Nephron (organoid): Measurements from ENCODE around the gene OTOA.
"Not testable (repeated sequence)": the region's sequence is repeated elsewhere in the genome, so short reads cannot be mapped to it uniquely, and the experiment has no call there.

Experiments
- H3K27ac Mint-ChIP-seq, 3 experiments: 2 replicates each; pipeline ENCODE4 v1.8.0; 2020; ENCODE audit warnings: mixed read lengths in 3 of 3, mild to moderate bottlenecking in 2 of 3, moderate library complexity in 1 of 3
- H3K27me3 Mint-ChIP-seq: 2 replicates; pipeline ENCODE4 v1.8.0; 2021; ENCODE audit warnings: low read depth, mild to moderate bottlenecking, moderate library complexity, mixed read lengths
- H3K36me3 Mint-ChIP-seq: 2 replicates; pipeline ENCODE4 v1.8.0; 2020; ENCODE audit warnings: low read depth, mixed read lengths
- H3K4me1 Mint-ChIP-seq: 2 replicates; pipeline ENCODE4 v1.8.0; 2020; ENCODE audit warnings: mixed read lengths
- H3K4me3 Mint-ChIP-seq, 3 experiments: 2 replicates each; pipeline ENCODE4 v1.8.0; 2020; ENCODE audit warnings: mild to moderate bottlenecking in 3 of 3, mixed read lengths in 3 of 3, moderate library complexity in 2 of 3
- H3K9me3 Mint-ChIP-seq: 2 replicates; pipeline ENCODE4 v1.8.0; 2020; ENCODE audit warnings: mixed read lengths
- CTCF ChIP-seq, 3 experiments: fragments of 200-600 bp; sonication (generic); IDR thresholded peaks; one replicate each; pipeline ENCODE4 v1.5.0; 2021; ENCODE audit warnings: antibody characterized with exemption in 3 of 3; ENCODE audit not compliant: unreplicated experiment in 3 of 3

OTOA gene

GRCh38 chr16:21717608-21718007 lies 53.8 kb downstream of the OTOA start:
- H3K4me1 Mint-ChIP-seq = peaks cover 5% of the 10 kb centered on the region
- H3K27me3 Mint-ChIP-seq = peaks cover 10% of the 10 kb centered on the region
- no peak overlapping the region for H3K4me3 Mint-ChIP-seq
- no peak for TF ChIP-seq CTCF (IDR thresholded peaks at IDR 0.05; ENCODE audit: unreplicated experiment in 3 of 3)
- H3K9me3 Mint-ChIP-seq = no peaks in the 10 kb centered on the region
- no peaks in the 10 kb centered on the region for H3K36me3 Mint-ChIP-seq
- H3K27ac Mint-ChIP-seq = no peak overlapping the region

DNA sequence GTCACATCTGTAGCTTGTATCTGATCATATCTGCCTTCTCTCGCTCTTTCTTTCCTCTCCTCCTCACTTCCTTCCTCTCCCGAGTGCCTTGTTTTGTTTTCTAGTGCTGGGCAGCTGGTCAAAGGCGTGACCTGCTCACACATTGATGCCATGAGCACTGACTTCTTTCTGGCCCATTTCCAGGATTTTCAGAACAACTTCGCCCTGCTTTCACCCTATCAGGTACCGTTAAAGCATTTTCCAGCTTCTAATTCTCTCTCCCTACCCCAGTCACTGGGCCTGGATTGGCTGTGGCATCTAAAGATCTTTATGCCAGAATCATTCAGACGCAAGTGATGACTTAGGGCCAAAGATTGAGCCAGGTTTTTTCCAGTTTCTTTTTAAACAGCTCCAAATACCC lies 55.5 kb downstream of the OTOA start:
- Mint-ChIP-seq H3K27me3 (peaks cover 10% of the 10 kb centered on the region), H3K4me3 (no peak overlapping the region), H3K27ac (no peak overlapping the region), H3K9me3 (no peaks in the 10 kb centered on the region), H3K36me3 (no peaks in the 10 kb centered on the region), H3K4me1 (peaks cover 5% of the 10 kb centered on the region)
- TF ChIP-seq CTCF (IDR thresholded peaks at IDR 0.05; ENCODE audit: unreplicated experiment in 3 of 3) = no peak

DNA sequence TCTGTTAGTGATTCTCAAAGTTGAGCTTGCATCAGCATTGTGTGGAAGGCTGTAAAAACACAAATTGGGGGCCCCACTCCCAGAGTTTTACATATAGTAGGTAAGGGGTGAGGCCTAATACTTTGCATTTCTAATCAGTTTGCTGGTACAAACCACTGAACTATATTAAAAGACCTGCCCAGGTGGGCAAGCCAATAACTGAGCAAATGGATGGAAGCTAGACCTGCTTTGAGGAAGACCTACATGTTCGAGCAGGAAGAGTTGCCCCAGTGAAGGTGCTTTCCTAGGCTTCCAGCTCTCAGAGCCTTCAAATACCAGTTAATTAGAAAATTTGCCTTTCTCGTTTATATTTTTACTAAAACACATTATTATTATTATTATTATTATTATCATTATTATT lies 56.8 kb downstream of the OTOA start:
- no peaks in the 10 kb centered on the region for H3K36me3 Mint-ChIP-seq
- H3K9me3 Mint-ChIP-seq = no peaks in the 10 kb centered on the region
- peaks cover 7% of the 10 kb centered on the region for H3K27me3 Mint-ChIP-seq
- no peak for TF ChIP-seq CTCF (IDR thresholded peaks at IDR 0.05; ENCODE audit: unreplicated experiment in 3 of 3)
- no peak overlapping the region for H3K27ac Mint-ChIP-seq
- no peak overlapping the region for H3K4me3 Mint-ChIP-seq
- H3K4me1 Mint-ChIP-seq = peaks cover 5% of the 10 kb centered on the region

DNA sequence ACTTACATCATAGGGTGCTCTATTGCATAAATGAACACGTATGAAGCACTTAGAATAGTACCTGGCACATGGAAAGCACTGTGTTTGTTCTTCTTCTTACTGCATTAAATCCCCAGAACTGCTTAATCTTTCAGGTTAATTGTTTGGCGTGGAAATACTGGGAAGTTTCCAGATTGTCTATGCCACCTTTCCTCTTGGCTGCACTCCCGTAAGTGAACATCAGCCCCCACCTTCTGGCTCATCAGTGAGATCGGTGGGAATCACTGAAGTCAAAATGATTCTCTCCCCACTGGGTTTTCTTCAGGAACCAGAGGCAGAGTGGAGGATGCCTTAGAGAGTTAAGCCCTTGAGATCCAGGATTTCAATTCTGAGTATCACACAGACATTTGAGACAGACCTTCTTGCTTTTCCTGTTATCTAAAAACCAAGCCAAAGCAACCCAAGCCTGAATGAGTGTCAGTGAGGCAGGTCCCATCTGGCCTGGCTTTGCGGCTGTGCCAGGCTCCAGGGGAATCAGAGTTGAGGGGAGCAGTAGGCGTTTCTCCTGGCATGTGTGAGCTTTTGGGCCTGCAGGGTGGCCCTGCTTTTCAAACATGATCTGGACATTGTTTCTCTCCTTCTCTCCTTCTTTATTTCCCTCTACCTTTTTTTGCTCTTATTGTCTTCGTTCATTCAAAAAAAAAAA lies 59.1 kb downstream of the OTOA start:
- TF ChIP-seq CTCF (IDR thresholded peaks at IDR 0.05; ENCODE audit: unreplicated experiment in 3 of 3) = no peak
- H3K4me3 Mint-ChIP-seq = no peak overlapping the region
- H3K27me3 Mint-ChIP-seq = peaks cover 5% of the 10 kb centered on the region
- H3K27ac Mint-ChIP-seq = no peak overlapping the region
- H3K4me1 Mint-ChIP-seq = peaks cover 5% of the 10 kb centered on the region
- H3K36me3 Mint-ChIP-seq = no peaks in the 10 kb centered on the region
- H3K9me3 Mint-ChIP-seq = no peaks in the 10 kb centered on the region

- no peaks in the 10 kb centered on the region for H3K36me3 Mint-ChIP-seq
- H3K4me3 Mint-ChIP-seq = no peak overlapping the region
- H3K4me1 Mint-ChIP-seq = peaks cover 5% of the 10 kb centered on the region
- H3K27ac Mint-ChIP-seq = no peak overlapping the region
- no peak for TF ChIP-seq CTCF (IDR thresholded peaks at IDR 0.05; ENCODE audit: unreplicated experiment in 3 of 3)
- no peaks in the 10 kb centered on the region for H3K9me3 Mint-ChIP-seq
- H3K27me3 Mint-ChIP-seq = peaks cover 9% of the 10 kb centered on the region
Observed at GRCh38 chr16:21723532-21723931, 59.8 kb downstream of the OTOA start.

GRCh38 chr16:21727344-21727743 lies 63.6 kb downstream of the OTOA start:
- Mint-ChIP-seq H3K27ac (no peak overlapping the region), H3K27me3 (peaks cover 9% of the 10 kb centered on the region), H3K4me3 (no peak overlapping the region), H3K4me1 (no peaks in the 10 kb centered on the region), H3K9me3 (no peaks in the 10 kb centered on the region), H3K36me3 (no peaks in the 10 kb centered on the region)
- TF ChIP-seq CTCF (IDR thresholded peaks at IDR 0.05; ENCODE audit: unreplicated experiment in 3 of 3) = no peak

GRCh38 chr16:21731233-21731632 lies 67.5 kb downstream of the OTOA start:
- not testable (repeated sequence) for H3K36me3 Mint-ChIP-seq, H3K27ac Mint-ChIP-seq, H3K4me3 Mint-ChIP-seq, H3K27me3 Mint-ChIP-seq, H3K4me1 Mint-ChIP-seq, H3K9me3 Mint-ChIP-seq

DNA sequence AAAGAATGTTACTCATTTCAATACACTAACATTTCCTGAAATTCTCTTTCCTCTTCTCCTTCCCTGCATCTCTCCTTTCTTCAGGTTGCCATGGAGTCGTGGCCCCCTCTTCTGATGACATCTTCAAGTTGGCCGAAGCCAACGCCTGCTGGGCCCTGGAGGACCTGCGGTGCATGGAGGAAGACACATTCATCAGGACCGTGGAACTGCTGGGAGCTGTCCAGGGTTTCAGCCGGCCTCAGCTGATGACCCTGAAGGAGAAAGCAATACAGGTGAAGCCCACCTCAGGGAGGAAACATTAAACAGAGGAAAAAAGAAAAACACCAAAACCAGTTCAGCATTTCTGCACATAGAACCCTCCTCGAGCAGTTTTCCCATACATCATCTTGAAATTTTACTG lies 76.9 kb downstream of the OTOA start:
- H3K27me3 Mint-ChIP-seq = not testable (repeated sequence)

More for the DNA sequence above, 76.9 kb downstream of the OTOA start:
- not testable (repeated sequence) for H3K27ac Mint-ChIP-seq, H3K4me1 Mint-ChIP-seq, H3K9me3 Mint-ChIP-seq, H3K36me3 Mint-ChIP-seq, H3K4me3 Mint-ChIP-seq
